Measurements from ENCODE around the gene NKAIN2.

DNA sequence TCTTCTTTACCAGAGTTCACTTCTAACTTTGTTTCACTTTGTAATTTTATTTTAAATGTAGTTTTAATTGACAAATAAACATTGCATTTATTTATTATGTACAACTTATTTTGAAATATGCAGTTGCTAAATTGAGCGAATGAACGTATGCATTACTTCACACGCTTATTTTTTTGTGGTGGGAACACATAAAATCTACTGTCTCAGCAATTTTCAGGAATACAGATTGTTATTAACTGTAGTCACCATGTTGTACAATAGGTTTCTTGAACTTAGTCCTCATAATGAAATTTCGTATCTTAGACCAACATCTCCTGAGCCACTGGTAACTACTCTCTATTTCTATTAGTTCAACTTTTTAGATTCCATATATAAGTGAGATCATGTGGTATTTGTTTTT, 46.9 kb downstream of the NKAIN2 start:
- TF ChIP-seq SIN3A (IDR thresholded peaks at IDR 0.05; ENCODE audit: low read depth) (no peak), POLR2A (IDR thresholded peaks at IDR 0.05; ENCODE audit: borderline replicate concordance, extremely low read depth, insufficient read depth, insufficient read length) (no peak)
- TF ChIP-seq, protein P1, sequence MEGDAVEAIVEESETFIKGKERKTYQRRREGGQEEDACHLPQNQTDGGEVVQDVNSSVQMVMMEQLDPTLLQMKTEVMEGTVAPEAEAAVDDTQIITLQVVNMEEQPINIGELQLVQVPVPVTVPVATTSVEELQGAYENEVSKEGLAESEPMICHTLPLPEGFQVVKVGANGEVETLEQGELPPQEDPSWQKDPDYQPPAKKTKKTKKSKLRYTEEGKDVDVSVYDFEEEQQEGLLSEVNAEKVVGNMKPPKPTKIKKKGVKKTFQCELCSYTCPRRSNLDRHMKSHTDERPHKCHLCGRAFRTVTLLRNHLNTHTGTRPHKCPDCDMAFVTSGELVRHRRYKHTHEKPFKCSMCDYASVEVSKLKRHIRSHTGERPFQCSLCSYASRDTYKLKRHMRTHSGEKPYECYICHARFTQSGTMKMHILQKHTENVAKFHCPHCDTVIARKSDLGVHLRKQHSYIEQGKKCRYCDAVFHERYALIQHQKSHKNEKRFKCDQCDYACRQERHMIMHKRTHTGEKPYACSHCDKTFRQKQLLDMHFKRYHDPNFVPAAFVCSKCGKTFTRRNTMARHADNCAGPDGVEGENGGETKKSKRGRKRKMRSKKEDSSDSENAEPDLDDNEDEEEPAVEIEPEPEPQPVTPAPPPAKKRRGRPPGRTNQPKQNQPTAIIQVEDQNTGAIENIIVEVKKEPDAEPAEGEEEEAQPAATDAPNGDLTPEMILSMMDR (IDR thresholded peaks at IDR 0.05 in 2 of 3, conservative IDR thresholded peaks at IDR 0.05 in 1 of 3; ENCODE audit: borderline replicate concordance in 1 of 3, insufficient read depth in 1 of 3, low read depth in 2 of 3, low read length in 2 of 3) = no peak
